ENCODE measurements around the gene DVL2. TPM values are rescaled to one million over a fixed set of nuclear protein-coding genes. Genes with fewer than 3 reads are reported as not detected.

Gene DVL2
- total RNA-seq, 2 donors from 2014 or later, result 18.1 to 19.9 TPM

DNA sequence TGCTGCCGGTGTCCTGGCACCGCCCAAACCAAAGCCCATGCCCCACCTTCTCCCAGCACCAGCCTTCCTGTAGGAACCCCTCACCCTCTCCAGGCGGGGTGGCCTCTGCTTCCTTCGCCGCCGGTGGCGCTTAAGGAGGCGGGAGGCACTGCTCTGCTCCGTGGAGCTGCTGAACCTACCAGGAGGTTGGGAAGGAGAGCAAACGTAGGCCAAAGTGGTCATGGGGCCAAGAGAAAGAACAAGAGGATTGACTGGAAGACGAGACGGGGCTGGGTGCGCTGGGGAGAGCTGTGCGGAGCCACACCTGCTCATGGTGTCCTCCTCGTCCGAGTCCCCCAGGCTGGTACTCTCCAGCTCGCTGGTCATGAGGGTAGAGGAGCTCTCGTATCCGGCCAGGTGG lies 4.8 kb downstream of the DVL2 start:
- no peak overlapping the region for H3K4me3 ChIP-seq
- H3K27me3 ChIP-seq, result no peaks in the 10 kb centered on the region
- TF ChIP-seq, protein P1, sequence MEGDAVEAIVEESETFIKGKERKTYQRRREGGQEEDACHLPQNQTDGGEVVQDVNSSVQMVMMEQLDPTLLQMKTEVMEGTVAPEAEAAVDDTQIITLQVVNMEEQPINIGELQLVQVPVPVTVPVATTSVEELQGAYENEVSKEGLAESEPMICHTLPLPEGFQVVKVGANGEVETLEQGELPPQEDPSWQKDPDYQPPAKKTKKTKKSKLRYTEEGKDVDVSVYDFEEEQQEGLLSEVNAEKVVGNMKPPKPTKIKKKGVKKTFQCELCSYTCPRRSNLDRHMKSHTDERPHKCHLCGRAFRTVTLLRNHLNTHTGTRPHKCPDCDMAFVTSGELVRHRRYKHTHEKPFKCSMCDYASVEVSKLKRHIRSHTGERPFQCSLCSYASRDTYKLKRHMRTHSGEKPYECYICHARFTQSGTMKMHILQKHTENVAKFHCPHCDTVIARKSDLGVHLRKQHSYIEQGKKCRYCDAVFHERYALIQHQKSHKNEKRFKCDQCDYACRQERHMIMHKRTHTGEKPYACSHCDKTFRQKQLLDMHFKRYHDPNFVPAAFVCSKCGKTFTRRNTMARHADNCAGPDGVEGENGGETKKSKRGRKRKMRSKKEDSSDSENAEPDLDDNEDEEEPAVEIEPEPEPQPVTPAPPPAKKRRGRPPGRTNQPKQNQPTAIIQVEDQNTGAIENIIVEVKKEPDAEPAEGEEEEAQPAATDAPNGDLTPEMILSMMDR (IDR thresholded peaks at IDR 0.05), result no peak
- DNase-seq (ENCODE audit: low spot score), result no peak
- no peak overlapping the region for H3K27ac ChIP-seq
- H3K36me3 ChIP-seq, result peaks cover 57% of the 10 kb centered on the region
- H3K9me3 ChIP-seq, result no peaks in the 10 kb centered on the region
- H3K4me1 ChIP-seq, result peaks cover 0 to 23% of the 10 kb centered on the region in 2 donors

DNA sequence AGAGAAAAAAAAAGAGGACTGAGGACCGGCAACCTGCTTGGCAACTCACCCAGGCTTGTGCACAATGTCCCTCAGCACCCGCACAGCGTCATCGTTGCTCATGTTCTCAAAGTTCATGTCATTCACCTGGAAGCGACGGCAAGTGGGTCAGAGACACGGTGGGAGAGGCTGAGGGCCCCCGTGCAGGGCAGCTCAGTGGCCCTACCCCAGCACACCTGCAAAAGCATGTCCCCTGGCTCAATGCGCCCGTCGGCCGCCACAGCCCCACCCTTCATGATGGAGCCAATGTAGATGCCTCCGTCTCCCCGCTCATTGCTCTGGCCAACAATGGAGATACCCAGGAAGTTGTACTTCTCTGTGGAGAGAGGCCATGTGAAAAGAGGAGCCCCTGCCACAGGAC lies 5.4 kb downstream of the DVL2 start:
- H3K4me1 ChIP-seq, result peaks cover 0 to 29% of the 10 kb centered on the region in 2 donors
- TF ChIP-seq, protein P1 (IDR thresholded peaks at IDR 0.05), result no peak

DNA sequence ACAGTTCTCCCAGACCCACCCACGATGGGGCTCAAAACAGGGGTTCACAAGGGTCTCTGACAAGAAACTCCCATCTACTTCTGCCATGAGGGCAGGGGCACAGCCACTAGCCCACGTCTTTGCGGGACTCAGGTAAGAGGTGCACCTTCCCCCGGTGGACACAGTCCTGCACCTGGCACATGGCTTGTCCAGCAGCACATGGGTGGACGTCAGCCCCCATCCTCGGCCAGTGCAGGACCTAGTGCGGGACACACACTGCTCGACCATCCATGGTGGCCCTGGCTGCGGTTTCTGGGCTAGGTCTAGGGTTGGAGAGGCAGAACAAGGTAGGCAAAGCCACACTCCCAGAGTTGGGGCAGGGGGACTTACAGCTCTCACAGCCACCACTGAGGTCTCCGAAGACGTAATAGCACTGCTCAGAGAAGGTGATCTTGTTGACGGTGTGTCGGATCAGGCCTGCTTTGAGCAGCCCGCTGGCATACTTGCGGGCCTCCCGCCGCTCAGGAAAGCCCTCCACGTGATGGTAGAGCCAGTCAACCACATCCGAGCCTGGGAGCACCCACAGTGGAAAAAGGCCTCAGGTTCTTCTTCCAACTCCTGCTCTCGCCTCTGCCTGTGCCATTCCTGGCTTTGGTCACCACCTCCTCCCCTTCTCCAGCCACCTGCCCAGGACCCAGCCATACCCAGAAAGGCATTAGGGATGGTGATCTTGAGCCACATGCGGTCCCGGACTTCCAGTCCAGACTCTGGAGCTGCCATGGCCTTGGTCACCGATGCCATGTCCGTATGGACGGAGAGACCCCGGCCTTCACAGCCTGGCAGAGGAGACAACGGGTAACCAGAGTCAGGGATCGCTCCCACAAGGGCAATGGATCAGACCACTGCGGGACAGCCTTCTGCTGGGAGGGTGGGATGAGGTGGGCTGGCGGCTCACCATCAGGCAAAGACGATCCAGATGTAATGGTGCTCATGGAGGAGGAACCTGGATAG lies 7.3 kb downstream of the DVL2 start:
- DNase-seq (ENCODE audit: low spot score), result no peak
- Histone ChIP-seq H3K4me3 (no peak overlapping the region), H3K27ac (no peak overlapping the region), H3K36me3 (peaks cover 82% of the 10 kb centered on the region), H3K27me3 (no peaks in the 10 kb centered on the region), H3K4me1 (peaks cover 0 to 19% of the 10 kb centered on the region in 2 donors), H3K9me3 (no peaks in the 10 kb centered on the region)
- TF ChIP-seq, protein P1 (IDR thresholded peaks at IDR 0.05), result no peak

More for the DNA sequence above, 5.4 kb downstream of the DVL2 start:
- H3K27ac ChIP-seq, result no peak overlapping the region
- H3K36me3 ChIP-seq, result peaks cover 63% of the 10 kb centered on the region
- H3K27me3 ChIP-seq, result no peaks in the 10 kb centered on the region
- H3K9me3 ChIP-seq, result no peaks in the 10 kb centered on the region
- DNase-seq (ENCODE audit: low spot score), result no peak
- H3K4me3 ChIP-seq, result no peak overlapping the region

DNA sequence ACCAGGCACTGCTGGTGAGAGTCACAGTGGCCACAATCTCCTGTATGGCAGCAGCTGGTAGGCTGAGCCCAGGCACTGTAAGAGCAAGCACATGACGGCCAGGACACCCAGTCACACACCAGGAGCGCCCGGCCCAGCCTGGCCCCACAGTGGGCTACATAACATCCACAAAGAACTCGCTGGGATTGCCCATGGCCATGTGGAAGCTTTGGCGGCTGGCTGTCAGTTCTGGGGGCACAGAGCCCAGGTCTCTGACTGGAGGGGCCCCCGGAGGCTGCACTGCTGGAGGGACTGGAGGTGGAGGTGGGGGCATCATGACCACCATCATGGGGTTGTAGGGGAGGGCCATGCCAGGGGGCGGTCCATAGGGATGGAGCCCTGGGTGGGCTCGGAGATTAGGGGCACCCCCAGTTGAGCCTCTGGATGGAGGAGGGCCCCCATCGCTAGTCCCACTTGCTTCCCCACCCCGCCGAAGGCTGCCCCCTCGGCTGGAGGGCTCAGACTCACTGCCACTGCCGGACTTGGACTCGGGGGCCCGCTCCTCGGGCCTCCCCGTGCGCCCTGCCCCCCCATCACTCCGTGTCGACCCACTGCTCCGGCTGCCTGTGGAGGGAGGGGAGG lies 8.5 kb downstream of the DVL2 start:
- no peaks in the 10 kb centered on the region for H3K9me3 ChIP-seq
- DNase-seq (ENCODE audit: low spot score), result no peak
- peaks cover 0 to 28% of the 10 kb centered on the region in 2 donors for H3K4me1 ChIP-seq
- no peaks in the 10 kb centered on the region for H3K27me3 ChIP-seq
- TF ChIP-seq, protein P1 (IDR thresholded peaks at IDR 0.05), result no peak
- H3K4me3 ChIP-seq, result no peak overlapping the region
- H3K36me3 ChIP-seq, result peaks cover 93% of the 10 kb centered on the region
- no peak overlapping the region for H3K27ac ChIP-seq

DNA sequence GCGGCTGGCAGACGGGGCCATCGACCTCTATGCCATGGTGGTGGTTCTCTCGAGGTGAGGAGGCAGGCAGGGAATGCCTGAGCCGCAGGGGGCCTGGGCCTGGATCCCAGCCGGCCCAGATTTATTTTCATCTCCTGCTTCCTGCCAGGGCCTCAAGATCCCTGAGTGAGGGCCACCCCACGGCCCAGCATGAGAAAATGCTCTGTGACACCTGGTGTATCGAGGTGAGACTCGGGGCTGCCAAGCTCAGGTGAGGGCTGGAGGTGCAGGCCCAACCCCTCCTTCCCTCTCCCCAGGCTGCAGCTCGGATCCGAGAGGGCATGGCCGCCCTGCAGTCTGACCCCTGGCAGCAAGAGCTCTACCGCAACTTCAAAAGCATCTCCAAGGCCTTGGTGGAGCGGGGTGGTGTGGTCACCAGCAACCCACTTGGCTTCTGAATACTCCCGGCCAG lies 9.6 kb downstream of the DVL2 start:
- peaks cover 86% of the 10 kb centered on the region for H3K36me3 ChIP-seq
- H3K27me3 ChIP-seq, result no peaks in the 10 kb centered on the region
- H3K4me3 ChIP-seq, result no peak overlapping the region
- TF ChIP-seq, protein P1 (IDR thresholded peaks at IDR 0.05), result no peak
- H3K4me1 ChIP-seq, result peaks cover 0 to 34% of the 10 kb centered on the region in 2 donors
- H3K9me3 ChIP-seq, result no peaks in the 10 kb centered on the region
- DNase-seq (ENCODE audit: low spot score), result no peak
- H3K27ac ChIP-seq, result no peak overlapping the region
